Trophoblast cell (in vitro differentiated cells and primary cell): Measurements from ENCODE around the gene TTLL11.

Source experiments
- DNase-seq, 2 donors: peaks; one replicate each; pipeline ENCODE4 v3.0.0-alpha.2; 2016
- H2AFZ ChIP-seq: 2 replicates; pipeline ENCODE4 v1.6.1; 2013; ENCODE audit warnings: low read length, moderate library complexity, mild to moderate bottlenecking; ENCODE audit not compliant: insufficient read depth, poor library complexity
- H2AK5ac ChIP-seq: 2 replicates; pipeline ENCODE4 v1.6.1; 2013; ENCODE audit warnings: mild to moderate bottlenecking, low read length
- H2BK120ac ChIP-seq: 2 replicates; pipeline ENCODE4 v1.6.1; 2013; ENCODE audit warnings: low read length, mild to moderate bottlenecking, moderate library complexity; ENCODE audit not compliant: insufficient read depth, poor library complexity
- H2BK12ac ChIP-seq: 2 replicates; pipeline ENCODE4 v1.6.1; 2013; ENCODE audit warnings: mild to moderate bottlenecking, low read length, moderate library complexity
- H2BK5ac ChIP-seq: 2 replicates; pipeline ENCODE4 v1.6.1; 2013; ENCODE audit warnings: low read length, low read depth, moderate library complexity, mild to moderate bottlenecking; ENCODE audit not compliant: poor library complexity
- H3K14ac ChIP-seq: 2 replicates; pipeline ENCODE4 v1.6.1; 2013; ENCODE audit warnings: mild to moderate bottlenecking, low read length
- H3K18ac ChIP-seq: 2 replicates; pipeline ENCODE4 v1.6.1; 2013; ENCODE audit warnings: mild to moderate bottlenecking, low read length
- H3K23ac ChIP-seq: 2 replicates; pipeline ENCODE4 v1.6.1; 2013; ENCODE audit warnings: low read length
- H3K27ac ChIP-seq: 2 replicates; pipeline ENCODE4 v1.5.1; 2013; ENCODE audit warnings: low read depth, mild to moderate bottlenecking, inconsistent platforms, low read length, moderate library complexity
- H3K27me3 ChIP-seq: 2 replicates; pipeline ENCODE4 v1.6.1; 2013; ENCODE audit warnings: inconsistent platforms, mild to moderate bottlenecking, low read length, moderate library complexity; ENCODE audit not compliant: insufficient read depth
- H3K36me3 ChIP-seq, 2 experiments: 1 replicate in 1 of 2; 2 replicates in 1 of 2; pipeline ENCODE4 v1.6.1; 2013; ENCODE audit warnings: low read length in 2 of 2, mild to moderate bottlenecking in 2 of 2, moderate library complexity in 1 of 2; ENCODE audit not compliant: insufficient read depth in 2 of 2, control insufficient read depth in 1 of 2
- H3K4ac ChIP-seq: 2 replicates; pipeline ENCODE4 v1.6.1; 2013; ENCODE audit warnings: low read depth, mild to moderate bottlenecking, low read length, moderate library complexity
- H3K4me1 ChIP-seq, 2 experiments: 1 replicate in 1 of 2; 2 replicates in 1 of 2; pipeline ENCODE4 v1.6.1; 2013; ENCODE audit warnings: low read length in 2 of 2, mild to moderate bottlenecking in 2 of 2, moderate library complexity in 1 of 2; ENCODE audit not compliant: insufficient read depth in 2 of 2, control insufficient read depth in 1 of 2
- H3K4me2 ChIP-seq: 2 replicates; pipeline ENCODE4 v1.6.1; 2013; ENCODE audit warnings: inconsistent platforms, mild to moderate bottlenecking, low read length, moderate library complexity
- H3K4me3 ChIP-seq: 2 replicates; pipeline ENCODE4 v1.5.1; 2013; ENCODE audit warnings: mild to moderate bottlenecking, low read depth, low read length, inconsistent platforms
- H3K79me1 ChIP-seq: one replicate; pipeline ENCODE4 v1.6.1; 2013; ENCODE audit warnings: low read length
- H3K79me2 ChIP-seq: 2 replicates; pipeline ENCODE4 v1.6.1; 2013; ENCODE audit warnings: low read length, mild to moderate bottlenecking; ENCODE audit not compliant: control insufficient read depth, insufficient read depth, poor library complexity
- H3K9ac ChIP-seq: 2 replicates; pipeline ENCODE4 v1.6.1; 2013; ENCODE audit warnings: mild to moderate bottlenecking, low read length
- H3K9me3 ChIP-seq: 2 replicates; pipeline ENCODE4 v1.6.1; 2013; ENCODE audit warnings: low read depth, mild to moderate bottlenecking, control low read depth, inconsistent platforms, low read length; ENCODE audit not compliant: insufficient read depth
- H4K12ac ChIP-seq: 2 replicates; pipeline ENCODE4 v1.6.1; 2013; ENCODE audit warnings: low read depth, mild to moderate bottlenecking, low read length, moderate library complexity
- H4K8ac ChIP-seq: 2 replicates; pipeline ENCODE4 v1.6.1; 2013; ENCODE audit warnings: low read depth, mild to moderate bottlenecking, low read length, moderate library complexity
- H4K91ac ChIP-seq: one replicate; pipeline ENCODE4 v1.6.1; 2013; ENCODE audit warnings: low read depth, mild to moderate bottlenecking, low read length, moderate library complexity
- WGBS: extraction: QIAGEN DNeasy Blood & Tissue Kit; methylation state at CpG from one replicate; pipeline ENCODE4 v1.1.7; 2013; ENCODE audit warnings: missing lambda C conversion rate; ENCODE audit not compliant: insufficient read length, insufficient coverage; ENCODE audit errors: extremely low coverage; 5-methylcytosine and 5-hydroxymethylcytosine counted together

TTLL11 gene

GRCh38 chr9:121921444-121921843 lies 171.7 kb downstream of the TTLL11 start:
- Histone ChIP-seq H2AFZ (no peak overlapping the region), H2BK5ac (no peak overlapping the region), H4K91ac (no peak overlapping the region), H3K4ac (no peak overlapping the region), H2BK12ac (no peak overlapping the region), H3K79me1 (no peaks in the 10 kb centered on the region), H3K36me3 (no peaks in the 10 kb centered on the region), H2BK120ac (no peak overlapping the region), H3K4me3 (no peak overlapping the region), H3K27me3 (no peaks in the 10 kb centered on the region), H3K9ac (no peak overlapping the region), H4K8ac (no peak overlapping the region), H3K4me2 (no peak overlapping the region), H3K14ac (no peak overlapping the region), H4K12ac (no peak overlapping the region), H3K79me2 (no peaks in the 10 kb centered on the region), H2AK5ac (no peak overlapping the region), H3K23ac (no peak overlapping the region), H3K18ac (no peak overlapping the region), H3K4me1 (no peaks in the 10 kb centered on the region), H3K27ac (no peak overlapping the region), H3K9me3 (peaks cover 2% of the 10 kb centered on the region)
- no peak for DNase-seq
- WGBS: no CpG with 5 or more reads among the region's 1 CpG

DNA sequence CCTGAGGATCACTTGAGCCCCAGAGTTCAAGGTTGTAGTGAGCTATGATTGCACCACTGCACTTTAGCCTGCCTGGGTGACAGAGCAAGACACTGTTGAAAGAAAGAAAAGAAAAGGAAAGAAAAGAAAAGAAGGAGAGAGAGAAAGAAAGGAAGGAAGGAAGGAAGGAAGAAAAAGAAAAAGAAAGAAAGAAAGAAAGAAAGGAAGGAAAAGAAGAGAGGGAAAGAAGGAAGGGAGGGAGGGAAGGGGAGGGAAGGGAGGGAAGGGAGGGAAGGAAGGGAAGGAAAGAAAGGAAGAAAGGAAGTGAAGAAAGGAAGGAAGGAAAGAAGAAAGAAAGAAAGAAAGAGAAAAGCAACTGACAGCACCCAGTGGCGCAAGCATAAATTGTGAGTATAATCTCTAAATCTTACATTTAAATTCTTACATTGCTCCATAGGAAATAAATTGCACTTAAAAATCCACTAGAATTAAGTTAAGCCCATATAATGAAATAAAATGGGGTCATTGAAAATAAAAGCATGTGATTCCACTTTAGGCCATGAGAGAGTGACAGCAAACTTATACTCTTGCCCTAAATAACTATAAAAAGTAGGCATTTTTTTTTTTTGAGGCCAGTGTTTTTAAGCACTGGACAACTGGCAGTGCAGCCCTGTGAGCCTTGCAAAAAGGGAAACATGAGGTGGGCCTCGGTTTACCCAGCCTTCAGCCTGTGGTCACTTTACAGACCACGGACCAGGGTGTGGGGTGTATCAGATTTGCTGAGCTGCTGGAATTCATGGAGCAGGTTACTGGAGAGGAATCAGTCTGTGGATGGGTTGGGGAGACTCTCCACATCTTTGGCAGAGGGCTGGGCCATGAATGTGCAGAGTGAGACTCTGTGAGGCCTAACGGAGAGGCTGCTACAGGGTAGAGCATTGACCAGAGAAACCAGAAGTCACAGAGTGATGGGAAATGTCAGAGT lies 175.5 kb downstream of the TTLL11 start:
- H3K9ac ChIP-seq: no peak overlapping the region
- no peaks in the 10 kb centered on the region for H3K36me3 ChIP-seq
- no peak overlapping the region for H2AK5ac ChIP-seq
- no peak overlapping the region for H4K12ac ChIP-seq
- H2BK5ac ChIP-seq: no peak overlapping the region
- H3K18ac ChIP-seq: no peak overlapping the region
- DNase-seq: no peak
- WGBS: no CpG with 5 or more reads among the region's 4 CpGs
- H3K79me2 ChIP-seq: no peaks in the 10 kb centered on the region
- no peak overlapping the region for H3K4me3 ChIP-seq
- no peak overlapping the region for H2AFZ ChIP-seq
- H4K91ac ChIP-seq: no peak overlapping the region
- H2BK12ac ChIP-seq: no peak overlapping the region
- H3K9me3 ChIP-seq: no peaks in the 10 kb centered on the region
- H3K4ac ChIP-seq: no peak overlapping the region
- H2BK120ac ChIP-seq: no peak overlapping the region
- no peak overlapping the region for H3K14ac ChIP-seq
- H3K27ac ChIP-seq: no peak overlapping the region
- H3K4me1 ChIP-seq: no peaks in the 10 kb centered on the region
- H4K8ac ChIP-seq: no peak overlapping the region
- no peaks in the 10 kb centered on the region for H3K79me1 ChIP-seq
- H3K27me3 ChIP-seq: no peaks in the 10 kb centered on the region
- H3K23ac ChIP-seq: no peak overlapping the region
- H3K4me2 ChIP-seq: no peak overlapping the region

DNA sequence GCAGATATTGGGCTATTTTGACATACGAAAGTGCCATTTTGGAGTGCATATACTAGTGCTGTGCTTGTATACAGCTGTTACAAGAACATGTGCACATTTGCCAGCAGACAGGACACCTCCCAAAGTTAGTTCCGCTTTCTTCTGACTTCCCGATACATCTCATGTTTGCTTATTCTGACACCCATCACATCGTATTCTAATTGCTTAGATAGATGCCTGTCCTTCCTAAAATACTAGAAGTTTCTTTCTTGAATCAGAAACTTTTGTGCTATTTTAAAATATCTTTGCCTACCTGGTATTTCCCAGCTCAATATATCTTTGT lies 177.8 kb downstream of the TTLL11 start:
- no peak overlapping the region for H3K4ac ChIP-seq
- no peak overlapping the region for H4K91ac ChIP-seq
- no peak overlapping the region for H4K8ac ChIP-seq
- no peak overlapping the region for H3K4me2 ChIP-seq
- no peaks in the 10 kb centered on the region for H3K9me3 ChIP-seq
- H3K14ac ChIP-seq: no peak overlapping the region
- no peak for DNase-seq
- H3K9ac ChIP-seq: no peak overlapping the region
- H3K36me3 ChIP-seq: no peaks in the 10 kb centered on the region
- no peak overlapping the region for H3K4me3 ChIP-seq
- H3K18ac ChIP-seq: no peak overlapping the region
- H2AFZ ChIP-seq: no peak overlapping the region
- no peak overlapping the region for H3K27ac ChIP-seq
- H3K23ac ChIP-seq: no peak overlapping the region
- no peak overlapping the region for H2BK120ac ChIP-seq
- no peak overlapping the region for H2BK5ac ChIP-seq
- H3K79me2 ChIP-seq: no peaks in the 10 kb centered on the region
- WGBS: no CpG with 5 or more reads among the region's 4 CpGs
- H3K79me1 ChIP-seq: no peaks in the 10 kb centered on the region
- no peaks in the 10 kb centered on the region for H3K4me1 ChIP-seq
- no peak overlapping the region for H2BK12ac ChIP-seq
- H4K12ac ChIP-seq: no peak overlapping the region
- H2AK5ac ChIP-seq: no peak overlapping the region
- no peaks in the 10 kb centered on the region for H3K27me3 ChIP-seq

DNA sequence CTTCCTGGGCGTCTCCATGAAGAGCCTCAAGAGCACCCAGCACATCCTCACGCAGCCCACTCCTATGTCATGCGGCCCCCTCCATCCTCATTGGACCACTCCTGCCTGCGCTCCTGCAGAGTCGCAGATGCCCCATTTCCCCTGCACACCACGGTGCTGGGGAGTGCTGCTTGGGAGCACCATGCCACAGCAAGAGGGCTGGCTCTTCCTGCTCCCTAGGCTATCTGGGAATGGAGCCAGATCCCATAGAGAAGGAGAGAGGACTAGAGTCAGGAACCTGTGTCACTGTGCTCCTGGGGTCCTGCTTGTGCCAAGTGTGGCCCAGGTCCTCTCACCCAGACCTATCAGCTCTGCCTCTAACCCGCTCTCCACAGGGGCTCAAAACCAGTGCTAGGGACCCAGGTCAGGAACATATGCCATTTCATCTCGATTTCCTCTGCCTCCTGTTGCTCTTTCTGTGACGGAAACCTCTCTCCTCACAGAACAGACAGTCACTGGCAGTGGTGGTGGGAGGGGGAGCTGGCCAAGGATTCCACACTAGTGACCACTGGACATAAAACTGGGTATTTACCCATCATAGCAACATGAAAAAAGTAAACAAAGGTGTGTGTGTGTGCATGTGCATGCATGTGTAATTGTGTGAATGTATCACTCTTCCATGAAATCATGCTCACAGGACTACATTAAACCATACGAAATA lies 178.4 kb downstream of the TTLL11 start:
- Histone ChIP-seq H3K27ac (no peak overlapping the region), H3K9ac (no peak overlapping the region), H3K23ac (no peak overlapping the region), H3K14ac (no peak overlapping the region), H2AK5ac (no peak overlapping the region), H3K4ac (no peak overlapping the region), H3K9me3 (no peaks in the 10 kb centered on the region), H2BK5ac (no peak overlapping the region), H3K36me3 (no peaks in the 10 kb centered on the region), H4K12ac (no peak overlapping the region), H3K79me2 (no peaks in the 10 kb centered on the region), H3K4me2 (no peak overlapping the region), H2BK12ac (no peak overlapping the region), H4K91ac (no peak overlapping the region), H3K79me1 (no peaks in the 10 kb centered on the region), H3K4me1 (no peaks in the 10 kb centered on the region), H3K4me3 (no peak overlapping the region), H3K27me3 (no peaks in the 10 kb centered on the region), H4K8ac (no peak overlapping the region), H2AFZ (no peak overlapping the region), H3K18ac (no peak overlapping the region), H2BK120ac (no peak overlapping the region)
- no peak for DNase-seq
- WGBS: no CpG with 5 or more reads among the region's 10 CpGs
